HepG2 (cell line): ENCODE results near the gene P2RY2.

ENCODE experiments used
- ASH2L ChIP-seq: fragments of 300-600, 200-600 bp; sonication (generic); IDR thresholded peaks from 2 replicates; pipeline ENCODE4 v1.7.0; 2017; ENCODE audit warnings: low read depth, mild to moderate bottlenecking, moderate library complexity, mixed read lengths, low read length; ENCODE audit not compliant: insufficient read length
- HDAC2 ChIP-seq: sonication (generic); formaldehyde crosslinking; IDR thresholded peaks from 2 replicates; pipeline ENCODE4 v1.4.0; 2020; ENCODE audit warnings: missing genetic modification reagents
- KDM5A ChIP-seq: fragments of 200-600 bp; sonication (generic); IDR thresholded peaks from 2 replicates; pipeline ENCODE4 v1.7.0; 2018; ENCODE audit warnings: antibody characterized with exemption, mild to moderate bottlenecking, low read length, borderline replicate concordance
- MAZ ChIP-seq, 2 experiments: sonication (generic) in 1 of 2; formaldehyde crosslinking in 1 of 2; IDR thresholded peaks; 2 replicates each; pipeline versions ENCODE4 v1.5.0 to v1.6.1; 2012 to 2020; ENCODE audit warnings: low read depth in 2 of 2, mild to moderate bottlenecking in 2 of 2, borderline replicate concordance in 1 of 2, improper control_type of control experiment in 1 of 2, low read length in 1 of 2, missing genetic modification reagents in 1 of 2, moderate library complexity in 1 of 2
- ZNF20 ChIP-seq: sonication (generic); formaldehyde crosslinking; IDR thresholded peaks from 2 replicates; pipeline ENCODE4 v1.4.0; 2020; ENCODE audit warnings: mild to moderate bottlenecking, moderate library complexity, missing genetic modification reagents
- ZNF430 ChIP-seq: sonication (generic); formaldehyde crosslinking; IDR thresholded peaks from 2 replicates; pipeline ENCODE4 v1.9.0; 2021; ENCODE audit warnings: mild to moderate bottlenecking, missing genetic modification reagents
- ZNF484 ChIP-seq: sonication (generic); formaldehyde crosslinking; IDR thresholded peaks from 2 replicates; pipeline ENCODE4 v1.5.1; 2020; ENCODE audit warnings: mild to moderate bottlenecking, low read depth, missing genetic modification reagents, borderline replicate concordance
- ZNF563 ChIP-seq: sonication (generic); formaldehyde crosslinking; IDR thresholded peaks from 2 replicates; pipeline ENCODE4 v1.8.0; 2022; ENCODE audit warnings: mild to moderate bottlenecking, moderate library complexity, missing genetic modification reagents
- TF ChIP-seq, protein P1 (sequence below): sonication (generic); formaldehyde crosslinking; IDR thresholded peaks from 2 replicates; pipeline ENCODE4 v1.8.0; 2022; ENCODE audit warnings: mild to moderate bottlenecking, missing genetic modification reagents
- TF ChIP-seq, protein P2 (sequence below): sonication (generic); formaldehyde crosslinking; IDR thresholded peaks from 2 replicates; pipeline ENCODE4 v1.5.0; 2020; ENCODE audit warnings: mild to moderate bottlenecking, missing genetic modification reagents, moderate library complexity
- TF ChIP-seq, protein P3 (sequence below), 2 experiments: IDR thresholded peaks; 2 replicates each; pipeline ENCODE4 v1.6.1; 2011 to 2012; ENCODE audit warnings: low read length in 2 of 2, borderline replicate concordance in 1 of 2, low read depth in 1 of 2, mild to moderate bottlenecking in 1 of 2, moderate library complexity in 1 of 2
- TF ChIP-seq, protein P4 (sequence below): IDR thresholded peaks from 2 replicates; pipeline ENCODE4 v1.6.1; 2012; ENCODE audit warnings: inconsistent platforms
- TF ChIP-seq, protein P5 (sequence below): sonication (generic); formaldehyde crosslinking; IDR thresholded peaks from 2 replicates; pipeline ENCODE4 v1.4.0; 2020; ENCODE audit warnings: missing genetic modification reagents, borderline replicate concordance
- TF ChIP-seq, protein P6 (sequence below): sonication (generic); formaldehyde crosslinking; IDR thresholded peaks from 2 replicates; pipeline ENCODE4 v1.4.0; 2020; ENCODE audit warnings: mild to moderate bottlenecking, missing genetic modification reagents

DNA sequence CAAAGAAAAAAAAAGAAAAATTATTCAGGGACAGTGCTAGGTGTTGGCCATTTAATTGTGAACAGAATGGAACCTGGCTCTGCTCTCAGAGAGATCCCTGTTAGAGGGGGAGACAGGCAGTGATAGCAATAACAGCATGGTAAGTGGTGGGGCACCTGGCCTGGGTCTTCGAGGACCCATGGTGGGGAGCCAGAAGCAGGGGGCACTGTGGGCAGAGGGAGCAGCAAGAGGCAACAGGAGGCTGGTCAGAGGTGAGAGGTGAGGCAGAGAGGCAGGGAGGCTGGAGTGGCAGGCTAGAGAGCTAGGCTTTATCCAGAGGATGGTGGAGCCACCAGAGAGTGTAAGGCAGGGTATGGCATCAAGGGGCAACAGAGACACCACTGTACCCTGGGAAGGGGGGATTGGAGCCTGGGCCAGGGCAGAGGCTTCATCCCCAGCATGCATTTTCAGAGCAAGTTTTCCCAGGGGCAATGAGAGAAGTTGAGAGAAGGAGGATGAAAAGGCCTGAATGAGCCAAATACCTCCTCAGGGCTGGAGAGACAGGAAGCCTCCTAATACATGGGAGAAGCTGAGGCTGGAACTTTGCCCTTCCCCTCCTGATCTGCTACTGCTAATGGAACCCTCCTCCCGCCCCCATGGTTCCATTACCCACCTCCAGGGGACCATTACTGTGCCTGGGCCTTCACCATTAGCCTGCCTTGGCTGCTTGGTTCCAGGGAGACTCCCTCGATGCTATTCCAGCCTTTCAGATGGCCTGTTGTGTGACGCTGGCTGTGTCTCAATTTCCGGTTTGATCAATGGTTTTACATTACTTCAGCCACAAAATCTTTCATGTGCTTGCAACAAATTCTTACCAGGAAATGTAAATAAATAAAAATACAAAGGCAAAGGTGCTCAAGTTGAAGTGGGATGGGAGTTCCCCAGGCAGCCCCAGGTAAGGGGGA, 2.6 kb upstream of the P2RY2 start:
- TF ChIP-seq KDM5A (no peak), ZNF563 (no peak), ASH2L (no peak), MAZ (IDR thresholded peaks at IDR 0.05; ENCODE audit: borderline replicate concordance, low read depth, low read length) (no peak), MAZ (CRISPR knock-in tag; IDR thresholded peaks at IDR 0.05; ENCODE audit: low read depth) (no peak), ZNF430 (no peak), HDAC2 (CRISPR knock-in tag) (no peak), ZNF484 (CRISPR knock-in tag) (no peak), ZNF20 (CRISPR knock-in tag) (no peak)
- TF ChIP-seq, protein P1, sequence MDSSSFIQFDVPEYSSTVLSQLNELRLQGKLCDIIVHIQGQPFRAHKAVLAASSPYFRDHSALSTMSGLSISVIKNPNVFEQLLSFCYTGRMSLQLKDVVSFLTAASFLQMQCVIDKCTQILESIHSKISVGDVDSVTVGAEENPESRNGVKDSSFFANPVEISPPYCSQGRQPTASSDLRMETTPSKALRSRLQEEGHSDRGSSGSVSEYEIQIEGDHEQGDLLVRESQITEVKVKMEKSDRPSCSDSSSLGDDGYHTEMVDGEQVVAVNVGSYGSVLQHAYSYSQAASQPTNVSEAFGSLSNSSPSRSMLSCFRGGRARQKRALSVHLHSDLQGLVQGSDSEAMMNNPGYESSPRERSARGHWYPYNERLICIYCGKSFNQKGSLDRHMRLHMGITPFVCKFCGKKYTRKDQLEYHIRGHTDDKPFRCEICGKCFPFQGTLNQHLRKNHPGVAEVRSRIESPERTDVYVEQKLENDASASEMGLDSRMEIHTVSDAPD (CRISPR knock-in tag): no peak
- TF ChIP-seq, protein P2, sequence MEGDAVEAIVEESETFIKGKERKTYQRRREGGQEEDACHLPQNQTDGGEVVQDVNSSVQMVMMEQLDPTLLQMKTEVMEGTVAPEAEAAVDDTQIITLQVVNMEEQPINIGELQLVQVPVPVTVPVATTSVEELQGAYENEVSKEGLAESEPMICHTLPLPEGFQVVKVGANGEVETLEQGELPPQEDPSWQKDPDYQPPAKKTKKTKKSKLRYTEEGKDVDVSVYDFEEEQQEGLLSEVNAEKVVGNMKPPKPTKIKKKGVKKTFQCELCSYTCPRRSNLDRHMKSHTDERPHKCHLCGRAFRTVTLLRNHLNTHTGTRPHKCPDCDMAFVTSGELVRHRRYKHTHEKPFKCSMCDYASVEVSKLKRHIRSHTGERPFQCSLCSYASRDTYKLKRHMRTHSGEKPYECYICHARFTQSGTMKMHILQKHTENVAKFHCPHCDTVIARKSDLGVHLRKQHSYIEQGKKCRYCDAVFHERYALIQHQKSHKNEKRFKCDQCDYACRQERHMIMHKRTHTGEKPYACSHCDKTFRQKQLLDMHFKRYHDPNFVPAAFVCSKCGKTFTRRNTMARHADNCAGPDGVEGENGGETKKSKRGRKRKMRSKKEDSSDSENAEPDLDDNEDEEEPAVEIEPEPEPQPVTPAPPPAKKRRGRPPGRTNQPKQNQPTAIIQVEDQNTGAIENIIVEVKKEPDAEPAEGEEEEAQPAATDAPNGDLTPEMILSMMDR (CRISPR knock-in tag): no peak
- TF ChIP-seq, protein P3, sequence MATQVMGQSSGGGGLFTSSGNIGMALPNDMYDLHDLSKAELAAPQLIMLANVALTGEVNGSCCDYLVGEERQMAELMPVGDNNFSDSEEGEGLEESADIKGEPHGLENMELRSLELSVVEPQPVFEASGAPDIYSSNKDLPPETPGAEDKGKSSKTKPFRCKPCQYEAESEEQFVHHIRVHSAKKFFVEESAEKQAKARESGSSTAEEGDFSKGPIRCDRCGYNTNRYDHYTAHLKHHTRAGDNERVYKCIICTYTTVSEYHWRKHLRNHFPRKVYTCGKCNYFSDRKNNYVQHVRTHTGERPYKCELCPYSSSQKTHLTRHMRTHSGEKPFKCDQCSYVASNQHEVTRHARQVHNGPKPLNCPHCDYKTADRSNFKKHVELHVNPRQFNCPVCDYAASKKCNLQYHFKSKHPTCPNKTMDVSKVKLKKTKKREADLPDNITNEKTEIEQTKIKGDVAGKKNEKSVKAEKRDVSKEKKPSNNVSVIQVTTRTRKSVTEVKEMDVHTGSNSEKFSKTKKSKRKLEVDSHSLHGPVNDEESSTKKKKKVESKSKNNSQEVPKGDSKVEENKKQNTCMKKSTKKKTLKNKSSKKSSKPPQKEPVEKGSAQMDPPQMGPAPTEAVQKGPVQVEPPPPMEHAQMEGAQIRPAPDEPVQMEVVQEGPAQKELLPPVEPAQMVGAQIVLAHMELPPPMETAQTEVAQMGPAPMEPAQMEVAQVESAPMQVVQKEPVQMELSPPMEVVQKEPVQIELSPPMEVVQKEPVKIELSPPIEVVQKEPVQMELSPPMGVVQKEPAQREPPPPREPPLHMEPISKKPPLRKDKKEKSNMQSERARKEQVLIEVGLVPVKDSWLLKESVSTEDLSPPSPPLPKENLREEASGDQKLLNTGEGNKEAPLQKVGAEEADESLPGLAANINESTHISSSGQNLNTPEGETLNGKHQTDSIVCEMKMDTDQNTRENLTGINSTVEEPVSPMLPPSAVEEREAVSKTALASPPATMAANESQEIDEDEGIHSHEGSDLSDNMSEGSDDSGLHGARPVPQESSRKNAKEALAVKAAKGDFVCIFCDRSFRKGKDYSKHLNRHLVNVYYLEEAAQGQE (IDR thresholded peaks at IDR 0.05; ENCODE audit: borderline replicate concordance in 1 of 2, low read depth in 1 of 2, low read length in 2 of 2): no peak
- TF ChIP-seq, protein P4, sequence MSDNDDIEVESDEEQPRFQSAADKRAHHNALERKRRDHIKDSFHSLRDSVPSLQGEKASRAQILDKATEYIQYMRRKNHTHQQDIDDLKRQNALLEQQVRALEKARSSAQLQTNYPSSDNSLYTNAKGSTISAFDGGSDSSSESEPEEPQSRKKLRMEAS: no peak
- TF ChIP-seq, protein P5, sequence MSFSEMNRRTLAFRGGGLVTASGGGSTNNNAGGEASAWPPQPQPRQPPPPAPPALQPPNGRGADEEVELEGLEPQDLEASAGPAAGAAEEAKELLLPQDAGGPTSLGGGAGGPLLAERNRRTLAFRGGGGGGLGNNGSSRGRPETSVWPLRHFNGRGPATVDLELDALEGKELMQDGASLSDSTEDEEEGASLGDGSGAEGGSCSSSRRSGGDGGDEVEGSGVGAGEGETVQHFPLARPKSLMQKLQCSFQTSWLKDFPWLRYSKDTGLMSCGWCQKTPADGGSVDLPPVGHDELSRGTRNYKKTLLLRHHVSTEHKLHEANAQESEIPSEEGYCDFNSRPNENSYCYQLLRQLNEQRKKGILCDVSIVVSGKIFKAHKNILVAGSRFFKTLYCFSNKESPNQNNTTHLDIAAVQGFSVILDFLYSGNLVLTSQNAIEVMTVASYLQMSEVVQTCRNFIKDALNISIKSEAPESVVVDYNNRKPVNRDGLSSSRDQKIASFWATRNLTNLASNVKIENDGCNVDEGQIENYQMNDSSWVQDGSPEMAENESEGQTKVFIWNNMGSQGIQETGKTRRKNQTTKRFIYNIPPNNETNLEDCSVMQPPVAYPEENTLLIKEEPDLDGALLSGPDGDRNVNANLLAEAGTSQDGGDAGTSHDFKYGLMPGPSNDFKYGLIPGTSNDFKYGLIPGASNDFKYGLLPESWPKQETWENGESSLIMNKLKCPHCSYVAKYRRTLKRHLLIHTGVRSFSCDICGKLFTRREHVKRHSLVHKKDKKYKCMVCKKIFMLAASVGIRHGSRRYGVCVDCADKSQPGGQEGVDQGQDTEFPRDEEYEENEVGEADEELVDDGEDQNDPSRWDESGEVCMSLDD (CRISPR knock-in tag): no peak
- TF ChIP-seq, protein P6, sequence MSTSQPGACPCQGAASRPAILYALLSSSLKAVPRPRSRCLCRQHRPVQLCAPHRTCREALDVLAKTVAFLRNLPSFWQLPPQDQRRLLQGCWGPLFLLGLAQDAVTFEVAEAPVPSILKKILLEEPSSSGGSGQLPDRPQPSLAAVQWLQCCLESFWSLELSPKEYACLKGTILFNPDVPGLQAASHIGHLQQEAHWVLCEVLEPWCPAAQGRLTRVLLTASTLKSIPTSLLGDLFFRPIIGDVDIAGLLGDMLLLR (CRISPR knock-in tag): no peak
